NCI-H187 treated with DMSO at 0.1 percent for 48 hours (cell line): ENCODE measurements around the gene LCE3B.
"Not testable (repeated sequence)": the region's sequence is repeated elsewhere in the genome, so short reads cannot be mapped to it uniquely, and the experiment has no call there.

Experiments
- DNase-seq: peaks from one replicate; lab custom pipeline; 2025; lab: John Stamatoyannopoulos, UW

Gene LCE3B

DNA sequence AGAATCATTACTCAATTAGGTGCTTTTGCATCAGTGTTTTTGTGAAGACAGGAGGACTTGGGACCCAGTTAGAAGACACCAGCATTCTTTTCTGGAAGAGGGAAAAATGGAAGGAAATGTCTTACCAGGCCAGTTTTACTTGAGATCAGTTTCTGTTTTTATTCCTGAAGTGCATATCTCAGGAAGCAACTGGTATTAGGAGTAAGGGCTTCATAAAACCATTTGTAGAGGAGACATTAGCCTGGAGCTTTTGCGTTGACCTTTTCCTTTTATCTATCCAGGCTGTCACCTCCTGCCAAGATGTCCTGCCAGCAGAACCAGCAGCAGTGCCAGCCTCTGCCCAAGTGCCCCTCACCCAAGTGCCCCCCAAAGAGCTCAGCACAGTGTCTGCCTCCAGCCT lies at the start of gene LCE3B:
Gene LCE3B, plus strand, starts transcription at position 301 of the 400 bp plus-strand sequence. Its CDS starts 0 bp downstream, at position 301.
- no peak for DNase-seq

- no peak for DNase-seq
Observed at GRCh38 chr1:152565115-152565514, 48.5 kb upstream of the LCE3B start.

GRCh38 chr1:152565535-152566215 lies 47.9 kb upstream of the LCE3B start:
- no peak for DNase-seq

DNA sequence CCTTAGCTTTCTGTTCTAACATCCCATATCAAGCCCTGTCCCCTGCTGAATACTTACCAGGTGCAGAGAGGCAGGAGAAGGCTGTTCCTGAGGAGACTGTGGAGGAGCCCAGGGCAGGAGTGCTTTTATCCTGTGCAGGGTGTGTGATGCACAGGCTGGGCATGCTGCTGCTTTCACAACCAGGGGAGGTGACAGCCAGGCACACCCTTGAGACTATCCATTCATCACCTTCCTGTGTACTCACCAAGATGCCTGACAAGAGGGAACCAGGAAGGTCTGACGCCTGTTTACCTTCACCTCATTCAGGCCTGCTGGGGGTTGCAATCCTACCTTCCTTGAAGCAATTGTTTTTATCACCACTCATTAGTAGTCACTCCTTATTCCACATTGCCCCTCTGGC lies 46.9 kb upstream of the LCE3B start, which contains the start of gene LCE3E:
Gene LCE3E, minus strand, starts transcription at position 100 of the 400 bp plus-strand sequence. CDS start 572 bp downstream, outside the sequence.
- no peak for DNase-seq

- DNase-seq, result no peak
Observed at GRCh38 chr1:152577168-152577567, 36.4 kb upstream of the LCE3B start.

DNA sequence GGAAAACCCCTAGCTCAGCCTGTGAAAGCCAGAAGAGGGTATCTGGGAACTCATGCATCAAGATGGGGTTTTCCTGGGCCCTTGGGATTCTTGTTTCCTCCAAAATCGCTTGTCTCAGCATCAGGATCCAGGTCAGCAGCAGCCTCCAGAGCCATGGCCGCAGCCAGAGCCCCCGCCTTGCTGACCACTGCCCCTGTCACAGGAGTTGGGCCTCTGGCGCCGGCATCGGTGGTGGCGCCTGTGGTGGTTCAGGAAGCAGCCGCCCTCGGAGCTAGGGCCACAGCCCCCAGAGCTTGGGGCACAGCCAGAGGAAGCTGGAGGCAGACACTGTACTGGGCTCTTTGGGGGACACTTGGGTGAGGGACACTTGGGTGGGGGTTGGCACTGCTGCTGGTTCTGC lies 34.1 kb upstream of the LCE3B start:
- DNase-seq, result not testable (repeated sequence)

- DNase-seq, result no peak
Observed at GRCh38 chr1:152580433-152580832, 33.2 kb upstream of the LCE3B start, which contains the start of gene LCE3D. Gene LCE3D (minus strand): TSS chr1:152580516. CDS start chr1:152579936, 580 bp downstream.

GRCh38 chr1:152582647-152583046 lies 31.0 kb upstream of the LCE3B start:
- DNase-seq, result no peak

DNA sequence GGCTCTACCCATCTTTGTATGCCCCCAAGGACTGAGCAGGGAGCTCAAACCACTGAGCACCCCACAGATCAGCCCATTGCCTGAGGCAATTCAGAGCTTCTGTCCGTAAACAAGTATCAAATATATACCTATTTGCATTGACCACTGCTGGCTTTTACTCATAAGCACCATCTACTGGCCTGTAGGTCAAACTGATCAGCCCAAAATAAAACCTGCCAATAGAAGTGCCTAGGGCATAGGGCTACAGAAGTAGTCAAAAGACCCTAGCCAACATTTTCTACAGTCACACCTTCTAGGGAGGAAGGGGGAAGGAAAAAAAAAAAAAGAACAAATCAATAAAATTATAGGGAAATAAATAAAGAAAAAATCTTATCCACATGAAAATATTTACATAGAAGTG lies 28.0 kb upstream of the LCE3B start:
- no peak for DNase-seq

- no peak for DNase-seq
Observed at GRCh38 chr1:152596986-152597385, 16.6 kb upstream of the LCE3B start.

- DNase-seq, result no peak
Observed at GRCh38 chr1:152599934-152600333, 13.7 kb upstream of the LCE3B start, which contains the start of gene LCE3C. Gene LCE3C (plus strand): TSS chr1:152600234. CDS start chr1:152600732, 498 bp downstream.

GRCh38 chr1:152621993-152622392 lies 8.4 kb downstream of the LCE3B start:
- DNase-seq, result no peak

- no peak for DNase-seq
Observed at GRCh38 chr1:152622803-152623202, 9.2 kb downstream of the LCE3B start, which contains the start of gene LCE3A. Gene LCE3A (minus strand): TSS chr1:152623103. CDS start chr1:152623103, 0 bp downstream.

- DNase-seq, result no peak
Observed at GRCh38 chr1:152623203-152623844, 9.7 kb downstream of the LCE3B start.

- DNase-seq, result no peak
Observed at GRCh38 chr1:152626744-152627143, 13.1 kb downstream of the LCE3B start.

DNA sequence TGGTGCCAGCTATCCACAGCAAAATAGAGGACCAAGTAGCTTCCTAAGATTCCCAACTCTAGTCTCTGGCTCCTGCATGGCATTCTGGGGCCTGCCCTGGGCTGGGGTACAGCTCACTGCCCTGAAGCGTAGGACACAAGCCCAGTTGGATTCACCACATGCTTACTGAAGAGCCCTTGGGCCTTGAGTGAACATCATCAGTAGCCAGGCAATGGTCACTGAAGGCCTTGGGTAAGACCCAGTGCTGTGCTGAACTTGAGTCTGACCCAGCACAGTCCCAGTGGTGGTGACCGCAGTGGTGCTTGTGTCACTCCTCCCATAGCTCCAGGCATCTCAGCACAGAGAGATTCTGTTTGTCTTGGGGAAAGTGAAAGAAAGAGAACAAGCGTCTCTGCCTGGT lies 17.0 kb downstream of the LCE3B start:
- no peak for DNase-seq

GRCh38 chr1:152640351-152640750 lies 26.7 kb downstream of the LCE3B start:
- no peak for DNase-seq

DNA sequence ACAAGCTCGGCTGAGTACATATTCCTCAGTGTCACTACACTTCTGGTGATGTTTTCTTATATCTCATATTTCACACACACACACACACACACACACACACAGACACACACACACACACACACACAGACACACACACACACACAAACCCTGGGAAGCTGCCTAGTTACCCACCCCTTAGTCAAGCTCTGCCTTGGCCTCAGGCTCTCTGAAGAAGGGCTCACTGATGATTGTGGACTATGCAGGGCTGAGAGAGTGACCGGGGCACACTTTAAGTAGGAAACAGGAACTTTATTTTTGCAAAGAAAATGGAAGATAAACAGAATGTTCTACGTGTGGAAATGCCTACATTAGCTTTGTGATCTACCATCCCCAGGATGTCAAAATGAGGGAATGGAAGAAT lies 30.3 kb downstream of the LCE3B start:
- no peak for DNase-seq

DNA sequence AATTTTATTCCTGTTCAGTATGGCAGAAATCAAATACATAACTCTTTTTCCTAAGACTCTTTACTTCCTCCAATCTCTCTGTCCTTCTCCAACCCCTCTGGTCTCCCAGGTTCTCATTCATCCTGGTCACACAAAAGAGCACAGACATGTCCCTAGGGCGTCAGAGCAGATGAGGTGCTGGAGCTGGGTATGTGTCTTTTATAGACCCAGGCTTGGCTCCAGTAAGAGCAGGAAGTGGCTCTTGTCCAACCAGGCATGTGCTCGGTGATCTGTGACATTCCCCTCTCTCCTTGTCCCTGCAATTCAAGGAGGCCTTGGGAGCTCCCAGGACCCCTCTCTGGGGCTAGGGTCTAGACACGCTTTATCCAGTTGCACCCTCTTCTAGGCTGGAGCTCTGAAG lies 31.5 kb downstream of the LCE3B start:
- no peak for DNase-seq

DNA sequence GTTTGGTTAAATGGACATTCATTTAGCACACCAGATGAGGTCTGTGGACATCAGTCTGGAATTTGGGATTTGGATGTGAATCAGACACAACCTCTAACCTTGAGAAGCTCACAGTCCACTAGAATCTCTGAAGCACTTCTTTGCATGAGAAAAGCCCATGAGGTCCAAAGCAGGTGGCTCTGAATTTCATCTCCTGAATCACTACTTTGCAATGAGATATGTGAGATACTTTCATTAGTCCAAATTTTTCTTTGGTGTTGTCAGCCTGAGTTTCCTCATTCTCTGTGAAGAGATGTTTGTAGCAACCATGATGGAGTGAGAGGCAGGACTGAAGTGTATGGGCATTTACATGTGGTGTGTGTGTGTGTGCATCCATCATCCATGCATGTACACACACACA lies 33.0 kb downstream of the LCE3B start:
- DNase-seq, result no peak

DNA sequence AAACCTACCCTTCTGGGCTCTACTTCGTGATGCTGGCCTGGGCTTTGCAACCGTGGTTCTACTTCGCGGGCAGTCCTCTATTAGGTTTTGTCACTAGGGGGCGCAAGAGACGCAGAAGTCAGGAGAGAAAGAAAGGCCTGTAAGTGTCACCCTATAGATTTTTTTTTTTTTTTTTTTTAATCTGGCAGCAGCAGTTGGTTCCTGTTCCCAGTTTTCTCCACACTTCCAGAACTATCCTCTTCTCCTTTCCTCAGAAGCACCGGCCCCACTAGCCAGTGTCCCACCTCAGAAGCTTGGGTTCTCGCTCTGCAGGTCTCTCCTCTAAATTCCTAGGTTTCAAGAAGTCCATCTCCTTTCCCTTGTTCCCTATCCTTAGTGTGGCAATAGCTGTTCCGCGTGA lies 40.5 kb downstream of the LCE3B start:
- DNase-seq, result peak; percentile 28

GRCh38 chr1:152656459-152656858 lies 42.8 kb downstream of the LCE3B start:
- no peak for DNase-seq

DNA sequence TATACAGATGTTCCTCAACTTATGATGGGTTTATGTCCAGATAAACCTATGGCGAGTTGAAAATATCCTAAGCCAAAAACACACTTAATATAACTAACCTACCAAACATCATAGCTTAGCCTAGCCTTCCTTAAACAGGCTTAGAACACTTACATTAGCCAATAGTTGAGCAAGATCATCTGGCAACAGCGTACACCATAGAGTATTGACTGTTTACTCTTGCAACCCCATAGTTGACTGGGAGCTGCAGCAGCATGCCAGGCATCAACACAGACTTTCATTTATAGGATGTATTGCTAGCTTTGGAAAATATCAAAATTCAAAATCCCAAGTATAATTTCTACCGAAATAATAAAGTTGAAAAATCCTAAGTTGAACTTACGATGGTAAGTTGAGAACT lies 44.1 kb downstream of the LCE3B start:
- DNase-seq, result no peak
